Kidney epithelial cell (primary cell): Measurements from ENCODE around the gene PRPF6. TPM values are rescaled to one million over a fixed set of nuclear protein-coding genes. Genes with fewer than 3 reads are reported as not detected.

ENCODE experiments used
- DNase-seq: peaks from one replicate; pipeline ENCODE4 v3.0.0-alpha.2; 2010; ENCODE audit warnings: low read depth
- H3K27me3 ChIP-seq: 2 replicates; pipeline ENCODE4 v1.6.0; 2011; ENCODE audit warnings: low read length; ENCODE audit not compliant: control insufficient read depth, insufficient read depth
- H3K36me3 ChIP-seq: 2 replicates; pipeline ENCODE4 v1.5.1; 2011; ENCODE audit warnings: low read length; ENCODE audit not compliant: control insufficient read depth, insufficient read depth
- H3K4me3 ChIP-seq: 2 replicates; pipeline ENCODE4 v1.5.1; 2011; ENCODE audit warnings: low read depth, mild to moderate bottlenecking, control low read depth, low read length
- total RNA-seq: library from RNA; depleted of rRNA; stranded (reverse); fragments of >200 nt; gene quantifications from 2 replicates; pipeline ENCODE4 v1.2.3, GENCODE V29; 2015
- TF ChIP-seq, protein P1 (sequence below): IDR thresholded peaks from 2 replicates; pipeline ENCODE4 v1.5.1; 2011; ENCODE audit warnings: mild to moderate bottlenecking, moderate library complexity, low read length, control low read depth, inconsistent platforms; ENCODE audit not compliant: insufficient read depth, poor library complexity, severe bottlenecking

PRPF6 gene
- total RNA-seq, 1 donor from 2014 or later = 78.5 TPM

- TF ChIP-seq, protein P1, sequence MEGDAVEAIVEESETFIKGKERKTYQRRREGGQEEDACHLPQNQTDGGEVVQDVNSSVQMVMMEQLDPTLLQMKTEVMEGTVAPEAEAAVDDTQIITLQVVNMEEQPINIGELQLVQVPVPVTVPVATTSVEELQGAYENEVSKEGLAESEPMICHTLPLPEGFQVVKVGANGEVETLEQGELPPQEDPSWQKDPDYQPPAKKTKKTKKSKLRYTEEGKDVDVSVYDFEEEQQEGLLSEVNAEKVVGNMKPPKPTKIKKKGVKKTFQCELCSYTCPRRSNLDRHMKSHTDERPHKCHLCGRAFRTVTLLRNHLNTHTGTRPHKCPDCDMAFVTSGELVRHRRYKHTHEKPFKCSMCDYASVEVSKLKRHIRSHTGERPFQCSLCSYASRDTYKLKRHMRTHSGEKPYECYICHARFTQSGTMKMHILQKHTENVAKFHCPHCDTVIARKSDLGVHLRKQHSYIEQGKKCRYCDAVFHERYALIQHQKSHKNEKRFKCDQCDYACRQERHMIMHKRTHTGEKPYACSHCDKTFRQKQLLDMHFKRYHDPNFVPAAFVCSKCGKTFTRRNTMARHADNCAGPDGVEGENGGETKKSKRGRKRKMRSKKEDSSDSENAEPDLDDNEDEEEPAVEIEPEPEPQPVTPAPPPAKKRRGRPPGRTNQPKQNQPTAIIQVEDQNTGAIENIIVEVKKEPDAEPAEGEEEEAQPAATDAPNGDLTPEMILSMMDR = no peak
- Histone ChIP-seq H3K36me3 (no peaks in the 10 kb centered on the region), H3K27me3 (peaks cover 29% of the 10 kb centered on the region), H3K4me3 (peak overlapping the region; percentile 41)
- no peak for DNase-seq
Measured at GRCh38 chr20:64038224-64038564, 57.3 kb downstream of the PRPF6 start.

- no peak for DNase-seq
- H3K4me3 ChIP-seq = peak overlapping the region; percentile 41
- H3K27me3 ChIP-seq = peaks cover 29% of the 10 kb centered on the region
- TF ChIP-seq, protein P1 = peak; percentile 63
- H3K36me3 ChIP-seq = no peaks in the 10 kb centered on the region
Measured at GRCh38 chr20:64038565-64039292, 57.8 kb downstream of the PRPF6 start.

DNA sequence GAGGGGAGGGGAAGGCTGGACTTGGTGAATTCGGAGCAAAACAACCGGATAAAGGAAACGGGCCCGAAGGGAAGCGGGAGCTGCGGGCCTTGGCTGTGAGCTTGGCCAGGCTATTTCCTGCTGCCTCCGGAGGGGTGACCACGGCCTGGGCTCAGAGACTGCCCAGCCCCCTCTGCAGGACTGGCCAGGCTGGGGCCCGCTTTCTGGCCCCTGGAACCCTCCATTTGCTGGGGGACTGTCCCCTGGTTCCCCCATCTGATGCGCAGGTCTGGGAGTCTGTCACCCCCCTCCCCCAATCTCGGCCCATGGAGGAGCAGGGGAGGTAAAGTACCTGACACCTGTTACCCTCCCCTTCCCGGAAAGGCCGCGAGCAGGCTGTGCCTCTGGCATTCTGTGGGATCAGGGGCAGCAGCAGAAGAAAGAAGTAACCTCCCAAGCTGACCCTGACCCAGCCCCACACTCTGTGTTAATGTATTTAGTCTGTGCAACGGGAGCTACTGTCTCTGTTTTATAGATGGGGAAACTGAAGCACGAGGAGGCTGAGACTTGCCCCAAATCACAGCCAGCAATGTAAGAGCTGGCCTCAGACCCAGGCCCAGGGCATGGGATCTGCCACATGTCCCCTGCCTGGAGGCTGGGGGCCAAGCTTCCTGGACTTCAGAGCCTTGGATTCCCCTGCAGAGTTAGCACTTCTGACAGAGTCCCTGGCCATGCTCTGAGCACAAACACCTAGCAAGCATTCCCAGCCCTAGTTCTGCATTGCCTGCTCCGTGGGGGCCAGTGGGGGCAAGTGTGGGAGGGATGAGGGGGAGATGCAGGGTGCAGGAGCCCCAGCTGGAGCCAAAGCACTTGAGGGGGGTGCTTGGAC is 58.6 kb downstream of the PRPF6 start:
- no peaks in the 10 kb centered on the region for H3K36me3 ChIP-seq
- no peak for DNase-seq
- H3K27me3 ChIP-seq = peaks cover 29% of the 10 kb centered on the region
- TF ChIP-seq, protein P1 = no peak
- peak overlapping the region; percentile 41 for H3K4me3 ChIP-seq

DNA sequence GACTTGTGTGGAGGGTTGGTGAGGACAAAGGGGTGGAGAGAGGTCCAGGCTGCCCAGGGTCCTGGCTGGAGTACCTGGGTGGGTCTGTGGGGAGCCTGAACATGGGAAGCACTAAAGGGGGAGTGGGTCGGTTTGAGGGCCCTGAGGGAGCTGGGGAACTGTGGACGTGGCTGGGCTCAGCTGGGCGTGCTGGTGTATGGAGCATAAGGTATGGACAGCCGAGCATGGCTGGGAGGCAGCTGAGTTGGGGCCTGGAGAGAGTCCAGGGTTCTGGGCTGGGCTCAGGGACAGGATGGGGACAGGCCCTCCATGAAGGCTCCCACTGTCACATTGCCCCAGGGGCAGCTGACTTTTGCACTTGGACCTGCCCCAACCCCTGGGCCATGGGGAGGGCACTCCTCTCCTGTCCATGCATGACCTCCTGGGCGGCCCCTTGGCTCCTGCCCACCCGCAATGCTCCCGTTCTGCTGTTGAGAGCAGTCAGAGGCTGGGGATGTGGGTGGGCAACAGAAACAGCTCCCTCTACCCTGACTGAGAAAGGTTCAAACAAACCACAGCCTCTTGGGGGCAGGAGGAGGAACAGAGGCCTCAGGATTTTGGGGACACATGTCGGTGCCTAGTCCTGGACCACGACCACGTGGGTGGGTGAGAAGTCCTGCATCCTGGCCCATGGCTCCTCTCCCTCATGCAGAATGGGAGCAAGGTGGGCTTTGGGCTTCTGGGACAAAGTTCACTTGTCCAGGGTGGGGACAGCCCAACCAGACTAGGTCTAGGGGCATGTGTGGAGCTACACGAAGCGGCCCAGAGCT is 59.5 kb downstream of the PRPF6 start:
- no peak for DNase-seq
- H3K4me3 ChIP-seq = no peak overlapping the region
- no peaks in the 10 kb centered on the region for H3K36me3 ChIP-seq
- H3K27me3 ChIP-seq = peaks cover 31% of the 10 kb centered on the region
- TF ChIP-seq, protein P1 = no peak

DNA sequence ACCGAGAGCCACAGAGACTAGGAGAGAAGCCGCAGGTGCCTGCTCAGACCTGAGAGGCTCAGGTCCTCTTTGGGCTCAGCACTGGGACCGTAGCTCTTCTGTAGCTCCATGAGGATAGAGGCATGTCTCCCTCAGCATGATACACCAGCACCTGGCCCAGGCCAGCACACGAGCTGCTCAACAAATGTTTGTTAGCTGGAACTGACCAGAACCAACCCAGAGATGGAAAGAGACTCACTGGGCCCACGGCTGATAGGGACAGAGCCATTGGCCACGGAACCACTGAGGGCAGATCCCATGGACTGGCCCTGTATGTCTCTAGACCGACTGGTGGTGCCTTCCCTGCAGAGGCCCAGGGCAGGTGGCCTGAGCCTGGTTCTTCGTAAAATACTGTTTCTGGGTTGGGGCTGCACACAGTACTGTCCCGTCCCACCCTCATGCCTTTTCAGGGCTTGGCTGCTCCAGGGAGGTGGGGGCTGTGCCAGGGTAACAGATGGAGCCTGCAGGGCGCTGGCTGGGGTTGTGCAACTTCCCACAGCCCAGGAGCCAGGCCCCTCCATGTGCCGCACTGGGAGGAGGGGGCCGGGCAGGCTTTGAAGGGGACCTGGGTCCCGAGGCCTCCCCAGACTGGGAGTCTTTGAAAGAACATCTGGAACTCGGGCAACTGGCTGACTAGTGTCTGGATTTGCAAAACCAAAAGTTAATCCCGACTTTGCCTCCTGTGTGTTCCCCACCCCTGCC is 60.3 kb downstream of the PRPF6 start:
- DNase-seq = no peak
- H3K27me3 ChIP-seq = peaks cover 39% of the 10 kb centered on the region
- TF ChIP-seq, protein P1 = no peak
- no peaks in the 10 kb centered on the region for H3K36me3 ChIP-seq
- no peak overlapping the region for H3K4me3 ChIP-seq
